Upper lobe of right lung (tissue), 1 donor: Measurements from ENCODE around the gene TIMP3. TPM values are rescaled to one million over a fixed set of nuclear protein-coding genes. Genes with fewer than 3 reads are reported as not detected.
A peak's percentile ranks its signal among the peaks of the same experiment; 100 is the strongest.

ENCODE experiments used
- ATAC-seq: fragments of 200-7000 bp; cut with Tn5 transposase; one replicate; pipeline ENCODE4 v1.9.1; 2020; ENCODE audit warnings: mild to moderate bottlenecking, moderate library complexity
- DNase-seq: peaks from one replicate; pipeline ENCODE4 v3.0.0-alpha.2; 2020
- H3K27ac ChIP-seq: fragments of 200-600 bp; one replicate; pipeline ENCODE4 v1.8.0; 2022
- H3K27me3 ChIP-seq: fragments of 200-600 bp; one replicate; pipeline ENCODE4 v1.8.0; 2022; ENCODE audit warnings: mild to moderate bottlenecking
- H3K36me3 ChIP-seq: fragments of 200-600 bp; one replicate; pipeline ENCODE4 v1.8.0; 2022
- H3K4me1 ChIP-seq: fragments of 200-600 bp; one replicate; pipeline ENCODE4 v1.8.0; 2022
- H3K4me3 ChIP-seq: fragments of 200-600 bp; one replicate; pipeline ENCODE4 v1.8.0; 2022; ENCODE audit warnings: mild to moderate bottlenecking
- H3K9me3 ChIP-seq: fragments of 200-600 bp; one replicate; pipeline ENCODE4 v1.8.0; 2022
- intact Hi-C: fragments of 100-400 bp; cut with DNase I; formaldehyde crosslinking; loops from one replicate; pipeline ENCODE4 v1.11.0; 2022
- total RNA-seq: library from RNA; stranded (reverse); fragmentation: NEBNext Ultra II Directional; extraction: Animal tissue kit (Norgen Biotek cat#: 25700); gene quantifications from one replicate; pipeline ENCODE4 v1.2.1, GENCODE V29; 2021
- TF ChIP-seq, protein P1 (sequence below): fragments of 200-600 bp; IDR thresholded peaks from one replicate; pipeline ENCODE4 v1.8.0; 2022; ENCODE audit warnings: antibody characterized with exemption
- donor health status: DM: no; HTN: yes; CAD: no; lungs with severe emphysema.

The TIMP3 gene
- total RNA-seq, 1 donor from 2014 or later = 749 TPM

DNA sequence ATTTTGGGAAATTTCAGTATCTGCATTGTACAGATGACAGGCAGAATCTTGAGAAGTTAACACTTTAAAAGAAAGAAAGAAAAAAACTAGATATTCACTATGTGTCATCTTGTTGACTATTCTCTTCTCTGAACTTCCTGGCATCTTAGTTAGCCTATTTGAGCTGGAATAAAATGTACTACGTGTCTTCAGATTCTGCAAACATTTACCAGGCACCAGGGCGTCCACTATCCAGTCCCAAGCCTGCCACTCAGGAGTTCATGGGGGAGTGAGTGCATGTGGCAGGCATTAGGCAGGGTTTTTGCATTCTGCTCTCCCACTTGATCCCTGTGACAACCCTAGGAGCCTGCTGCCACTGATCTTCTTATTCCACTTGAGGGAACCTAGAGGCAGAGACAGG lies 25.0 kb downstream of the TIMP3 start:
- intact Hi-C loops = no loop called here
- peaks cover 89% of the 10 kb centered on the region for H3K4me1 ChIP-seq
- ATAC-seq (no peak), DNase-seq (no peak)
- TF ChIP-seq, protein P1, sequence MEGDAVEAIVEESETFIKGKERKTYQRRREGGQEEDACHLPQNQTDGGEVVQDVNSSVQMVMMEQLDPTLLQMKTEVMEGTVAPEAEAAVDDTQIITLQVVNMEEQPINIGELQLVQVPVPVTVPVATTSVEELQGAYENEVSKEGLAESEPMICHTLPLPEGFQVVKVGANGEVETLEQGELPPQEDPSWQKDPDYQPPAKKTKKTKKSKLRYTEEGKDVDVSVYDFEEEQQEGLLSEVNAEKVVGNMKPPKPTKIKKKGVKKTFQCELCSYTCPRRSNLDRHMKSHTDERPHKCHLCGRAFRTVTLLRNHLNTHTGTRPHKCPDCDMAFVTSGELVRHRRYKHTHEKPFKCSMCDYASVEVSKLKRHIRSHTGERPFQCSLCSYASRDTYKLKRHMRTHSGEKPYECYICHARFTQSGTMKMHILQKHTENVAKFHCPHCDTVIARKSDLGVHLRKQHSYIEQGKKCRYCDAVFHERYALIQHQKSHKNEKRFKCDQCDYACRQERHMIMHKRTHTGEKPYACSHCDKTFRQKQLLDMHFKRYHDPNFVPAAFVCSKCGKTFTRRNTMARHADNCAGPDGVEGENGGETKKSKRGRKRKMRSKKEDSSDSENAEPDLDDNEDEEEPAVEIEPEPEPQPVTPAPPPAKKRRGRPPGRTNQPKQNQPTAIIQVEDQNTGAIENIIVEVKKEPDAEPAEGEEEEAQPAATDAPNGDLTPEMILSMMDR = no peak
- H3K4me3 ChIP-seq = no peak overlapping the region
- peak overlapping the region; percentile 20 for H3K27ac ChIP-seq
- peaks cover 43% of the 10 kb centered on the region for H3K36me3 ChIP-seq
- H3K27me3 ChIP-seq = no peaks in the 10 kb centered on the region
- H3K9me3 ChIP-seq = no peaks in the 10 kb centered on the region

DNA sequence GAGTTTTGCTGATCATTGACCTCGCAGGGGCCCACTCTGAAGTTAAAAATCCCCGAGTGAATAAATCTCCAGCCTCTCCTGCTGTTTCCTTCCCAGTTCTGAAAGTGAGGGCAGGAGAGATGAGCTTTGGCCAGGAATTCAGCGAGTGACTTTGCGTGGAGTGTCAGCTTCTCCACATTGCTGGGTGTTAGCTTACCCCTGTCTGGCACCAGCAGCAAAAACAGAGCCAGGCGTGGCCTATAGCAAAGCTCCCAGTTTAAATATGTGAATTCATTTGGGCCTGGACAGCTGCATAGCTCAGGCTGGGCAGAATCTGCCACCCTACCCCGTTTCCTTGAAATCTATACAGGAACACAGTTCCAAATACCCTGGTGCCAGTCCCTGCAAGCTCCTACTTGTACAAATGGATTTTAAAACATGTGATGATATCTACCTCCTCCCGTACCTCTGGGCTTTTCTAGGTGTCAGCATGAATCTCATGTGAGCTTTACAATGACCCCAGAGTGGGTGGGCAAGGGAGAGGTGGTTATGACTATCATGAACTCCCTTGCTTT lies 25.6 kb downstream of the TIMP3 start:
- Histone ChIP-seq H3K9me3 (no peaks in the 10 kb centered on the region), H3K27ac (peak overlapping the region; percentile 20), H3K36me3 (peaks cover 44% of the 10 kb centered on the region), H3K27me3 (no peaks in the 10 kb centered on the region), H3K4me1 (peaks cover 95% of the 10 kb centered on the region), H3K4me3 (no peak overlapping the region)
- ATAC-seq (no peak), DNase-seq (no peak)
- intact Hi-C loops = no loop called here
- TF ChIP-seq, protein P1 = no peak

DNA sequence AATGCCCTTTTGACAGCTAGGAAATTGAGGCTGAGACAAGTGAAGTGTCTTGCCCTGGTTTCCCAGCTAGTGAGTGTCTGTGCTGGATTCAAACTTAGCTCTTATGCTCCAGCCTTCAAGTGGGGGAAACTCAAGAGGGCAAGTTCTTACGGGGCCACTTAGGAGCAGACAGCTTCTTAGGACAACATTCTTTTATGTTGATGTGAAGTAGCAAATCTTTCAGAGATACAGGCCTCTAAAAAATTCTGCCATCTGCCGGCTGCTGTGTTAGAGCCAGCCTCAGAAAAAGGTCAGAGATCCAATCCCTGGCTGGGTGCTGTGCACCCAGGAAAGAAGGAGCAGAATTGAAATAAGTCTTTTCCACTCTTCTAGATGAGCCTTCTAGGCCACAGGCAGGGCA lies 26.6 kb downstream of the TIMP3 start:
- H3K4me3 ChIP-seq = no peak overlapping the region
- peaks cover 93% of the 10 kb centered on the region for H3K4me1 ChIP-seq
- no peaks in the 10 kb centered on the region for H3K9me3 ChIP-seq
- H3K27ac ChIP-seq = peak overlapping the region; percentile 55
- no peaks in the 10 kb centered on the region for H3K27me3 ChIP-seq
- ATAC-seq (peak; percentile 53), DNase-seq (no peak)
- TF ChIP-seq, protein P1 = peak; percentile 23
- intact Hi-C loops = no loop called here
- H3K36me3 ChIP-seq = peaks cover 46% of the 10 kb centered on the region

DNA sequence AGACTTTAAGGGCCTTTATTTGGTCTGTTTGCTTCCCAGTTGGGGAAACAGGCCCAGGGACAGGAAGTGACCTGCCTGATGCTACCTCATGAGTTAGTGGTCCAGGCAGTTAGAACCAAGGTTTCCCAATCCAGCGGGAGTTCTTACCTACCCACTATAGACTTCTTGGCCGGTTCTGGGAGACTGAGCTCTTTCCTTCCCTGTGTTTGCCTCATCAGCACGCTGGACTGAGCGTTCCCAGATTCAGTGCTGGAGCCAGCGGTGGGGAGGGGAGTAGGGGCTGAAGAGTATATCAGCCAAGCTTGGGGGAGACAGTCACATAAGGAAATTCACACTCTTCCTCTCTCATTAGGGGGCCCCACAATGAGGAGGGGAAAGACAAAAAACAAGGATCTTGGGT lies 27.1 kb downstream of the TIMP3 start:
- H3K36me3 ChIP-seq = peaks cover 48% of the 10 kb centered on the region
- no peaks in the 10 kb centered on the region for H3K27me3 ChIP-seq
- ATAC-seq = no peak
- H3K4me3 ChIP-seq = no peak overlapping the region
- intact Hi-C loops = no loop called here
- peaks cover 89% of the 10 kb centered on the region for H3K4me1 ChIP-seq
- TF ChIP-seq, protein P1 = no peak
- no peaks in the 10 kb centered on the region for H3K9me3 ChIP-seq
- peak overlapping the region; percentile 55 for H3K27ac ChIP-seq
- DNase-seq = no peak

DNA sequence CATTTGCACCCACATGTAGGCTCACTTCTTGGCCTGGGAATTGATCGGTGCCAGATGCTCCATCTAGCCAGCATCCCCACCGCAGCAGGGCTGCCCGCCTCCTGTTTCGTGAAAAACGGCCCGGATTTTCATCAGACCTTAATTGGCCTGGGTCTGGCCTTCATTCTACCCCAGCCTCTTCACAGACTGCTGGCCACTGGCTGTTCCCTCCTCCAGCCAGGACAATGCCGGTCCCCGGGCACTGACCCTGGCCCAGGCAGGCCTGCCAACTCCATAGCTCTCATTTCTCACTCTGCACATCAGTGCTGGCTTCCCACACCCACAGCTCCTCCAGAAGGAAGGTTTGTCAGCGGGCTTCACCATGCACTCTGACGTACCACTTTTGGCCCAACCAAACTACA lies 27.9 kb downstream of the TIMP3 start:
- H3K4me1 ChIP-seq = peaks cover 83% of the 10 kb centered on the region
- H3K4me3 ChIP-seq = no peak overlapping the region
- DNase-seq (no peak), ATAC-seq (peak; percentile 7)
- intact Hi-C loops = no loop called here
- TF ChIP-seq, protein P1 = no peak
- peak overlapping the region; percentile 55 for H3K27ac ChIP-seq
- no peaks in the 10 kb centered on the region for H3K9me3 ChIP-seq
- no peaks in the 10 kb centered on the region for H3K27me3 ChIP-seq
- peaks cover 55% of the 10 kb centered on the region for H3K36me3 ChIP-seq

DNA sequence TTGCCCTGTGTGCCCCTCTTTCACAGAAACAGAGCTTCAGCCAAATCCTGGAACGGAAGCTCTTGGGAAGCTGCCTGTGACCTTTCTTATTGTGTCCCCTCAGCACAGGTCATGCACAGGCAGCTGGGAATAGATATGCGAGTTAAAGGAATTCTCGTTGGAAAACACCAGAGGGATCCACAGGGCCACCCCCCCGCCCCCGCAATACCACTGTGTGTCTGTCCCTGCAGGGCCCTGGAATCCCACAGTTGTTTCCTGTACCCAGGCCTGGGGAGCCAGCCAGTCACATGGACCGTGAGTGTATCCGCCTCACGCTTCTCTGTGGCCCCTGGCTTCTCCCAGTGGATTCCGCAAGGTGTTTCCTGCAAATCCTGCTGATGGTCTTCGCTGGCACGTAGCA lies 29.0 kb downstream of the TIMP3 start:
- intact Hi-C loops = no loop called here
- ATAC-seq (peak; percentile 56), DNase-seq (no peak)
- H3K36me3 ChIP-seq = peaks cover 65% of the 10 kb centered on the region
- peaks cover 82% of the 10 kb centered on the region for H3K4me1 ChIP-seq
- no peak overlapping the region for H3K4me3 ChIP-seq
- H3K27ac ChIP-seq = peak overlapping the region; percentile 55
- no peaks in the 10 kb centered on the region for H3K27me3 ChIP-seq
- TF ChIP-seq, protein P1 = no peak
- H3K9me3 ChIP-seq = no peaks in the 10 kb centered on the region
